MCF 10A (cell line): ENCODE data around the gene TNNT1. TPM values are rescaled to one million over a fixed set of nuclear protein-coding genes. Genes with fewer than 3 reads are reported as not detected.

Experiments used
- BruUV-seq: library from RNA; stranded (reverse); fragments of 400-500 nt; replicated peaks from 2 replicates; lab custom pipeline; 2021; lab: Mats Ljungman, UMichigan
- CTCF ChIA-PET: fragments of 300-600 bp; sonication (Branson Sonifier 250); formaldehyde crosslinking; extraction: SDS; loops from one replicate; lab custom pipeline; 2021; ENCODE audit warnings: antibody characterized with exemption, inconsistent platforms; lab: Yijun Ruan, JAX
- POLR2A ChIA-PET: fragments of 300-600, 350-650 bp; sonication (Branson Sonifier 250); formaldehyde crosslinking; extraction: SDS; loops from one replicate; lab custom pipeline; 2020; ENCODE audit warnings: antibody characterized with exemption, inconsistent platforms; lab: Yijun Ruan, JAX
- DNase-seq: peaks from one replicate; pipeline ENCODE4 v3.0.0-alpha.2; 2018; ENCODE audit not compliant: unreplicated experiment
- H3K27ac Mint-ChIP-seq: one replicate; pipeline ENCODE4 v1.8.0; 2022; ENCODE audit warnings: mild to moderate bottlenecking, low read depth, mixed read lengths; ENCODE audit not compliant: unreplicated experiment
- H3K27me3 Mint-ChIP-seq: one replicate; pipeline ENCODE4 v1.8.0; 2022; ENCODE audit warnings: mixed read lengths; ENCODE audit not compliant: insufficient read depth, unreplicated experiment
- H3K36me3 Mint-ChIP-seq: one replicate; pipeline ENCODE4 v1.8.0; 2022; ENCODE audit warnings: mild to moderate bottlenecking, moderate library complexity, mixed read lengths; ENCODE audit not compliant: insufficient read depth, unreplicated experiment
- H3K4me1 Mint-ChIP-seq: one replicate; pipeline ENCODE4 v1.8.0; 2022; ENCODE audit warnings: mixed read lengths; ENCODE audit not compliant: insufficient read depth, unreplicated experiment
- H3K4me3 Mint-ChIP-seq: one replicate; pipeline ENCODE4 v1.8.0; 2022; ENCODE audit warnings: mild to moderate bottlenecking, moderate library complexity, mixed read lengths; ENCODE audit not compliant: unreplicated experiment
- H3K9me3 Mint-ChIP-seq: one replicate; pipeline ENCODE4 v1.8.0; 2022; ENCODE audit warnings: mixed read lengths; ENCODE audit not compliant: unreplicated experiment
- intact Hi-C: fragments of 100-400 bp; cut with micrococcal nuclease; formaldehyde crosslinking; loops from 2 replicates; pipeline ENCODE4 v1.14.1; 2022
- total RNA-seq: library from RNA; stranded (reverse); gene quantifications from 2 replicates; pipeline ENCODE4 v1.2.3, GENCODE V29; 2022
- TF ChIP-seq, protein P1 (sequence below): fragments of 200-600 bp; IDR thresholded peaks from one replicate; pipeline ENCODE4 v1.8.0; 2022; ENCODE audit warnings: antibody characterized with exemption, mild to moderate bottlenecking; ENCODE audit not compliant: unreplicated experiment

Gene TNNT1
- total RNA-seq, 1 experiment from 2014 or later, result 32.3 TPM

DNA sequence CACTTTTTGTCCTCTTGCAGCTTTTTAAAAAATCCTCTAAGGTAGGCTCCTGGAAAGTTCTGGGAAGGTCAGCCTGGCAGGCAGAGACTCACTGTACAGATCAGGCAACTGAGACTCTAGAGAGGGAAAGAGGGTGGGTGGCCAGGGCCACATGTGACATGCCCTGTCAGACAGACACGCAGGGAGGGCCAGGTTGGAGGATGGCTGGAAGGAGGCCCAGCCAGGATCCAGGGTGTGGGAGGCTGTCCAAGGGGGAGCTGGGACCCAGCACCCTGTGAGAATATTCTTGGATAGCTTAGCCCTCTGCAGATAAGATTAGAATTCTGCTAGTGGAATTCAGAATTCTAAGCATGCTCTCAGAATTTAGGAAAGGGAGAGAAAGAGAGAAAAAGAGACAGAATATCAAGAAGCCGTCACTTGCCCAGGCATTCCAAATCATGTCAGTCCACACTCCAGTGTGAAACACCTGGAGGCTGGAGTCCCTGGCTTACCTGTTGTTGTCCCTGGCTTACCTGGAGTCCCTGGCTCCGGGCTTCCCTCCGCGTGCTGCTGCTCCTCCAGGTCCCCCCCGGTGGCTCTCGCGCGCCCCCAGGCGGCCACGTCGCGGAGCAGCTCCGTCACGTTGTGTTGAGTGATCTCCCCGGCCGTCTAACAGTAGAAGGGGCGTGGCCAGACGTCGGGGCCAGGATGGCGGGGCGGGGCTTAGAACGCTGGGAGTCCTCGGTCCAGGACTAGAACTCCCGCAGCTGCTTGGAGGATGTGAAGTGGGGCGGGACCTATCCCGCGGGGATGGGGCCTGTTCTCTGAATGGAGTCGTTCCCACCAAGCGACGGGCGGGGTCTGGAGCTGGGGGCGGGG, 11.4 kb upstream of the TNNT1 start:
- TF ChIP-seq, protein P1, sequence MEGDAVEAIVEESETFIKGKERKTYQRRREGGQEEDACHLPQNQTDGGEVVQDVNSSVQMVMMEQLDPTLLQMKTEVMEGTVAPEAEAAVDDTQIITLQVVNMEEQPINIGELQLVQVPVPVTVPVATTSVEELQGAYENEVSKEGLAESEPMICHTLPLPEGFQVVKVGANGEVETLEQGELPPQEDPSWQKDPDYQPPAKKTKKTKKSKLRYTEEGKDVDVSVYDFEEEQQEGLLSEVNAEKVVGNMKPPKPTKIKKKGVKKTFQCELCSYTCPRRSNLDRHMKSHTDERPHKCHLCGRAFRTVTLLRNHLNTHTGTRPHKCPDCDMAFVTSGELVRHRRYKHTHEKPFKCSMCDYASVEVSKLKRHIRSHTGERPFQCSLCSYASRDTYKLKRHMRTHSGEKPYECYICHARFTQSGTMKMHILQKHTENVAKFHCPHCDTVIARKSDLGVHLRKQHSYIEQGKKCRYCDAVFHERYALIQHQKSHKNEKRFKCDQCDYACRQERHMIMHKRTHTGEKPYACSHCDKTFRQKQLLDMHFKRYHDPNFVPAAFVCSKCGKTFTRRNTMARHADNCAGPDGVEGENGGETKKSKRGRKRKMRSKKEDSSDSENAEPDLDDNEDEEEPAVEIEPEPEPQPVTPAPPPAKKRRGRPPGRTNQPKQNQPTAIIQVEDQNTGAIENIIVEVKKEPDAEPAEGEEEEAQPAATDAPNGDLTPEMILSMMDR, result peak; percentile 90
- ChIA-PET CTCF (interaction anchor here (0.6 to 3.6 kb wide), 25 partner anchors 9 to 950 kb away, joined by 3 to 25 read pairs (median 4); partner anchors contain the start of gene NAT14), POLR2A (interaction anchor here (0.6 to 1.2 kb wide), 8 partner anchors 13 to 390 kb away, joined by 3 to 4 read pairs (median 3); partner anchors contain the start of genes RDH13 and TMEM238)
- Mint-ChIP-seq H3K36me3 (no peaks in the 10 kb centered on the region), H3K9me3 (no peaks in the 10 kb centered on the region), H3K4me1 (peaks cover 27% of the 10 kb centered on the region), H3K27ac (no peak overlapping the region), H3K27me3 (no peaks in the 10 kb centered on the region), H3K4me3 (peak overlapping the region; percentile 22)
- intact Hi-C loops, result no loop called here
- peak; percentile 94 for DNase-seq
- BruUV-seq, result no TSS peak

DNA sequence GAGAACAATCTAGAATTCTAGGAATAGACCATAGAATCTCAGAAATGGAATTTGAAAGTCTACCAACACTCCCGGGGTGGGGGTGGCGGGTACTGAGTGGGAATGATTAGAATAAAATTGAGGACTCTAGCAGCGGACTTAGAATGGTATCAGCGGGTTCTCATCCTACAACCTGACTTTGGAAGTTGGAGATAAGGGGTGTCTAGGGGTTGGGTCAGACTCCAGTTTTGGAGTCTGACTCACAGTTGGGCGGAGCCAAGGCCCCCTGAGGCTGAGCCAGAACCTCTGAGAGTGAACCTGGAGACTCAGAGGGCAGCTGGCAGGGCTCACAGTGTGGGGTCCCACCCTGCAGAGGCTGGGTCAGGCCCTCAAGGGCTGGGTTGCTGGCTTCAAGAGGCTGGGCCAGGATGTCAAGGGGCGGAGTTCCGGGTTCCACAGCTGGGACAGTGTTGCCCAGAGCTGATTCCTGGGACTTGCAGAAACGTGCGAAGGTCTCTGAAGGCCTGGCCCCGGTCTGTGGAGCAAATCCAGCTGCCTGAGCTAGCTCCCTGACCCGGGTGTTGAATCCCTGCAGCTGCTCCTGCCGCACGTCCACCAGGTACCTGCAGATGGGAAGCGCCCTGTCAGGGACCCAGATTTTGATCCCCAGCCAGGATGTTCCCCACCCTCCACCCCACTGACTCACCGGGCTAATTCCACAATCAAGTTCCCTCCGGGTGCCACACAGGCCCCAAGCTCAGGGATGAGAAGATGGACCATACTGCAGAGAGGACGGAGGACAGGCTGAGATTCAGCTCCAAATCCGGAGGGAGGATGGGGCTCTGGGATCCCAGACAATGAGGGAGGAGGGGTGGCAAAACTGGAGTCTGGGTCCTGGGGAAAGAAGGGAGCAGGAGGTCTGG, 10.1 kb upstream of the TNNT1 start:
- CTCF ChIA-PET, result interaction anchor here (0.5 to 3.6 kb wide), 22 partner anchors 10 to 1064 kb away, joined by 3 to 25 read pairs (median 4); partner anchors contain the start of gene NAT14
- no TSS peak for BruUV-seq
- H3K9me3 Mint-ChIP-seq, result no peaks in the 10 kb centered on the region
- peaks cover 27% of the 10 kb centered on the region for H3K4me1 Mint-ChIP-seq
- no peaks in the 10 kb centered on the region for H3K36me3 Mint-ChIP-seq
- peak overlapping the region; percentile 75 for H3K27ac Mint-ChIP-seq
- H3K4me3 Mint-ChIP-seq, result peak overlapping the region; percentile 44
- no peaks in the 10 kb centered on the region for H3K27me3 Mint-ChIP-seq
- intact Hi-C loops, result no loop called here
- peak; percentile 65 for DNase-seq
- TF ChIP-seq, protein P1, result no peak
- POLR2A ChIA-PET, result interaction anchor here (0.6 to 1.2 kb wide), 7 partner anchors 10 to 485 kb away, joined by 3 to 7 read pairs (median 4); partner anchors contain the start of genes RDH13 and SYT5

DNA sequence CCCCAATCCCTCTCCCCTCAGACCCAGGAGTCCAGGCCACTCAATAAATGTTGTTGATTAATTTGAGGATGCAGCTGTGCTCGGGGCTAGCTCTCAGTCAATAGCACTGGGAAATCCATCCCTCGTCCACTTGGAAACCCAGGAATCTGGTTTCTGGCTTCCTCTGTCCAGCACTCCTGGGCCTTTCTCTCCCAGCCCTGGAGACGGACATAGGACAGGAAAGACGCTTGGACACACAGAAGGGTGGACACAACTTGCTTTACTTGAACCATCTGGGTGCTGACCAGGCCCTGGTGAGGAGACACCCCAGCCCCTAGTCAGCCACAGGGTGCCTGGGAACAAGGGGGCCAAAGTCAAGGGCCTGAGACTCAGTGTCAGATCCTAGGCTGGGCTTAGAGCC, 9.4 kb upstream of the TNNT1 start:
- H3K27me3 Mint-ChIP-seq, result no peaks in the 10 kb centered on the region
- ChIA-PET POLR2A (interaction anchor here (1.1 kb wide), 1 partner anchor 10 kb away, joined by 7 read pairs; no protein-coding TSS in a partner anchor), CTCF (interaction anchor here (0.7 to 3.6 kb wide), 4 partner anchors 15 to 225 kb away, joined by 3 to 25 read pairs (median 4); no protein-coding TSS in a partner anchor)
- no peaks in the 10 kb centered on the region for H3K9me3 Mint-ChIP-seq
- TF ChIP-seq, protein P1, result no peak
- intact Hi-C loops, result no loop called here
- no peak for DNase-seq
- no peaks in the 10 kb centered on the region for H3K36me3 Mint-ChIP-seq
- H3K4me3 Mint-ChIP-seq, result no peak overlapping the region
- H3K4me1 Mint-ChIP-seq, result peaks cover 27% of the 10 kb centered on the region
- peak overlapping the region; percentile 75 for H3K27ac Mint-ChIP-seq
- no TSS peak for BruUV-seq
